Smooth muscle cell (in vitro differentiated cells): ENCODE measurements around the gene STEAP4. TPM values are rescaled to one million over a fixed set of nuclear protein-coding genes. Genes with fewer than 3 reads are reported as not detected.

Source experiments
- DNase-seq: peaks from one replicate; lab custom pipeline; 2025; ENCODE audit not compliant: unreplicated experiment; lab: John Stamatoyannopoulos, UW
- H2AFZ ChIP-seq: fragments of 200-600 bp; sonication (generic); 2 replicates; pipeline ENCODE4 v1.6.0; 2016; ENCODE audit warnings: antibody characterized with exemption, low read depth, mild to moderate bottlenecking
- H3F3A ChIP-seq: fragments of 200-600 bp; sonication (generic); 2 replicates; pipeline ENCODE4 v1.6.0; 2017; ENCODE audit warnings: antibody characterized with exemption, low read depth
- H3K27ac ChIP-seq: fragments of 200-600 bp; sonication (generic); 2 replicates; pipeline ENCODE4 v1.5.1; 2016; ENCODE audit warnings: low read depth, mild to moderate bottlenecking
- H3K27me3 ChIP-seq: fragments of 200-600 bp; sonication (generic); 2 replicates; pipeline ENCODE4 v1.6.1; 2016; ENCODE audit warnings: low read depth, mild to moderate bottlenecking
- H3K36me3 ChIP-seq: fragments of 200-600 bp; sonication (generic); 2 replicates; pipeline ENCODE4 v1.5.1; 2016; ENCODE audit warnings: low read depth
- H3K4me1 ChIP-seq: fragments of 200-600 bp; sonication (generic); 2 replicates; pipeline ENCODE4 v1.5.1; 2016; ENCODE audit warnings: low read depth
- H3K4me2 ChIP-seq: fragments of 200-600 bp; sonication (generic); 2 replicates; pipeline ENCODE4 v1.6.0; 2016; ENCODE audit warnings: mild to moderate bottlenecking
- H3K4me3 ChIP-seq: fragments of 200-600 bp; sonication (generic); 2 replicates; pipeline ENCODE4 v1.5.1; 2016; ENCODE audit warnings: mild to moderate bottlenecking
- H3K79me2 ChIP-seq: fragments of 200-600 bp; sonication (generic); 2 replicates; pipeline ENCODE4 v1.6.0; 2016; ENCODE audit warnings: low read depth, mild to moderate bottlenecking
- H3K9ac ChIP-seq: fragments of 200-600 bp; sonication (generic); 2 replicates; pipeline ENCODE4 v1.6.0; 2016; ENCODE audit warnings: low read depth
- H3K9me3 ChIP-seq: fragments of 200-600 bp; sonication (generic); replicated peaks from 2 replicates; pipeline ENCODE4 v1.5.1; 2016; ENCODE audit warnings: low read depth
- H4K20me1 ChIP-seq: fragments of 200-600 bp; sonication (generic); 2 replicates; pipeline ENCODE4 v1.6.0; 2016; ENCODE audit warnings: low read depth
- CTCF ChIP-seq: fragments of 200-600 bp; sonication (generic); IDR thresholded peaks from 2 replicates; pipeline ENCODE4 v1.5.1; 2017; ENCODE audit warnings: borderline replicate concordance, mild to moderate bottlenecking, antibody characterized with exemption; ENCODE audit not compliant: insufficient read depth, poor library complexity, severe bottlenecking
- WGBS: methylation state at CpG from one replicate; pipeline ENCODE4 v1.1.7; 2016; ENCODE audit warnings: low lambda C conversion rate; 5-methylcytosine and 5-hydroxymethylcytosine counted together
- polyA plus RNA-seq: library from polyadenylated mRNA; unstranded; fragments of >200 nt; fragmentation: Nextera tagmentation; extraction: Ambion mirVana; gene quantifications from 2 replicates; pipeline ENCODE4 v1.2.1, GENCODE V29; 2016
- total RNA-seq: library from RNA; depleted of rRNA; stranded (reverse); fragments of >200 nt; gene quantifications from 2 replicates; pipeline ENCODE4 v1.2.3, GENCODE V29; 2014

The STEAP4 gene
- total and polyA plus RNA-seq, 2 experiments from 2014 or later, result 0.18 TPM; not detected in 1

GRCh38 chr7:88310956-88311674, 4.4 kb upstream of the STEAP4 start:
- no peak overlapping the region for H3K4me3 ChIP-seq
- H3F3A ChIP-seq, result no peaks in the 10 kb centered on the region
- TF ChIP-seq CTCF, result no peak
- no peak overlapping the region for H3K9ac ChIP-seq
- H3K27ac ChIP-seq, result no peak overlapping the region
- no peaks in the 10 kb centered on the region for H4K20me1 ChIP-seq
- no peaks in the 10 kb centered on the region for H3K9me3 ChIP-seq
- no peak for DNase-seq
- H2AFZ ChIP-seq, result no peak overlapping the region
- H3K79me2 ChIP-seq, result no peaks in the 10 kb centered on the region
- no peaks in the 10 kb centered on the region for H3K4me1 ChIP-seq
- H3K4me2 ChIP-seq, result no peak overlapping the region
- H3K36me3 ChIP-seq, result no peaks in the 10 kb centered on the region
- WGBS, result 91% methylated on average over 4 of the region's 4 CpGs
- H3K27me3 ChIP-seq, result peaks cover 9% of the 10 kb centered on the region

DNA sequence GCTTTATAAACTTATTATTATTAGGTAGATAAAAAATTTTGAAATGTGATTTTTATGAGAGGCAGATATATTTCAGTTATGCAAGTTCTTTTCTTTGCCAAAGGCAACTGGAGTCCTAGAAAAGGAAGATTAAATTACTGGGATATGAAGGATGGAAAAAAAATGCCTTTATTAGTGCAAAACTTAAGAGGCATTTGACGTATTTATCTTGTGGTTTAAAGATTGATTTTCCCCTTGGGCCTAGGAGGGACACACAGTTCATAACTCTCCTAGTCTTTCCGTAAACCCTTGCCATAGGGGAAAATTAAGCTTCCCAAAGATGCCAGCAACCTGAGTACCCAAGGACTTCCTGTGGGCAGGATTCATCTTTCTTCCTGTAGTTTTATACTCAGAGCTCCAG, 3.1 kb upstream of the STEAP4 start:
- no peak overlapping the region for H3K4me2 ChIP-seq
- H2AFZ ChIP-seq, result no peak overlapping the region
- H3K9me3 ChIP-seq, result no peaks in the 10 kb centered on the region
- H3K27ac ChIP-seq, result no peak overlapping the region
- no peak for DNase-seq
- H3K36me3 ChIP-seq, result no peaks in the 10 kb centered on the region
- peaks cover 20% of the 10 kb centered on the region for H3K27me3 ChIP-seq
- WGBS, result 89% methylated on average over 2 of the region's 2 CpGs
- H3K9ac ChIP-seq, result no peak overlapping the region
- H3F3A ChIP-seq, result no peaks in the 10 kb centered on the region
- H3K4me3 ChIP-seq, result no peak overlapping the region
- H4K20me1 ChIP-seq, result no peaks in the 10 kb centered on the region
- TF ChIP-seq CTCF, result no peak
- no peaks in the 10 kb centered on the region for H3K4me1 ChIP-seq
- H3K79me2 ChIP-seq, result no peaks in the 10 kb centered on the region

DNA sequence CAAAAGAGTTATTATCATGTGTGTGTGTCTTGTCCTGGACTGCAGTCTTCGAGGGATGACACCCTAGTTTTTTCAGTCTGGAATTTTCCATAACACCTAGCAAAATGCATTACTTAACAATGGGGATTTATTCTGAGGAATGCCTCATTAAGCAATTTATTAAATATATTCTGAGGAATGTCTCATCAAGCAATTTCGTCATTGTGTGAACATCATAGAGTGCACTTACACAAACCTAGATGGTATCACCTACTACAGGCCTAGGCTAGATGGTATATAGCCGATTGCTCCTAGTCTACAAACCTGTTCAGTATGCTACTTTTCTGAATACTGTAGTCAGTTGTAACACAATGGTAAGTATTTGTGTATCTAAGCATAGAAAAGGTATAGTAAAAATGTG, 1.1 kb upstream of the STEAP4 start:
- DNase-seq, result no peak
- Histone ChIP-seq H2AFZ (no peak overlapping the region), H3K4me1 (no peaks in the 10 kb centered on the region), H3K9ac (no peak overlapping the region), H4K20me1 (no peaks in the 10 kb centered on the region), H3K9me3 (no peaks in the 10 kb centered on the region), H3K4me2 (no peak overlapping the region), H3K79me2 (no peaks in the 10 kb centered on the region), H3K27me3 (peaks cover 20% of the 10 kb centered on the region), H3K27ac (no peak overlapping the region), H3F3A (no peaks in the 10 kb centered on the region), H3K4me3 (no peak overlapping the region), H3K36me3 (no peaks in the 10 kb centered on the region)
- 94% methylated on average over 3 of the region's 3 CpGs for WGBS
- TF ChIP-seq CTCF, result no peak

- Histone ChIP-seq H3F3A (no peaks in the 10 kb centered on the region), H4K20me1 (no peaks in the 10 kb centered on the region), H3K36me3 (no peaks in the 10 kb centered on the region), H3K79me2 (no peaks in the 10 kb centered on the region), H3K27ac (no peak overlapping the region), H3K27me3 (peaks cover 20% of the 10 kb centered on the region), H3K9ac (no peak overlapping the region), H3K9me3 (no peaks in the 10 kb centered on the region), H2AFZ (no peak overlapping the region), H3K4me3 (no peak overlapping the region), H3K4me2 (peak overlapping the region; percentile 80), H3K4me1 (no peaks in the 10 kb centered on the region)
- no peak for DNase-seq
- 43% methylated on average over 2 of the region's 2 CpGs for WGBS
- no peak for TF ChIP-seq CTCF
These were observed 718 bp upstream of the STEAP4 start for GRCh38 chr7:88307412-88307811.
